Kidney (tissue), 14 donors: ENCODE measurements around the gene GSG1L. TPM values are rescaled to one million over a fixed set of nuclear protein-coding genes. Genes with fewer than 3 reads are reported as not detected.

ENCODE experiments used
- DNase-seq, 5 donors: peaks; one replicate each; pipeline ENCODE4 v3.0.0-alpha.2; 2013 to 2020
- FAIRE-seq: peaks from 2 replicates; lab custom pipeline; 2012; peaks lifted over from hg19 to GRCh38; lab: Jason Lieb, UNC
- H3K27ac ChIP-seq, 2 donors: one replicate each; pipeline ENCODE4 v1.7.0; 2013; ENCODE audit warnings: low read depth in 2 of 2, low read length in 2 of 2, inconsistent platforms in 1 of 2
- H3K27me3 ChIP-seq: one replicate; pipeline ENCODE4 v1.7.1; 2013; ENCODE audit warnings: low read length, inconsistent platforms; ENCODE audit not compliant: control insufficient read depth, insufficient read depth
- H3K36me3 ChIP-seq, 3 donors: one replicate each; pipeline versions ENCODE4 v1.7.0 to v1.7.1; 2013; ENCODE audit warnings: low read length in 3 of 3, control low read depth in 1 of 3, inconsistent platforms in 1 of 3; ENCODE audit not compliant: insufficient read depth in 3 of 3, control insufficient read depth in 2 of 3
- H3K4me1 ChIP-seq, 3 donors: one replicate each; pipeline versions ENCODE4 v1.7.0 to v1.7.1; 2013; ENCODE audit warnings: low read length in 3 of 3, inconsistent platforms in 1 of 3, low read depth in 1 of 3; ENCODE audit not compliant: control insufficient read depth in 2 of 3, insufficient read depth in 2 of 3
- H3K4me3 ChIP-seq, 3 donors: one replicate each; pipeline versions ENCODE4 v1.7.0 to v1.8.1; 2013; ENCODE audit warnings: low read length in 3 of 3, control low read depth in 1 of 3, inconsistent platforms in 1 of 3
- H3K9ac ChIP-seq, 3 donors: one replicate each; pipeline versions ENCODE4 v1.7.0 to v1.7.1; 2013; ENCODE audit warnings: low read length in 3 of 3, control low read depth in 1 of 3, inconsistent platforms in 1 of 3
- H3K9me3 ChIP-seq, 3 donors: one replicate each; pipeline versions ENCODE4 v1.7.0 to v1.7.1; 2013; ENCODE audit warnings: low read length in 3 of 3, control low read depth in 1 of 3, inconsistent platforms in 1 of 3; ENCODE audit not compliant: control insufficient read depth in 2 of 3, insufficient read depth in 1 of 3
- CTCF ChIP-seq: IDR thresholded peaks from 3 replicates; pipeline ENCODE4 v1.5.1; 2012; ENCODE audit warnings: mild to moderate bottlenecking, moderate library complexity, borderline replicate concordance; ENCODE audit not compliant: insufficient read depth; ENCODE audit errors: extremely low read depth
- intact Hi-C: fragments of 100-400 bp; cut with DNase I; formaldehyde crosslinking; loops from one replicate; pipeline ENCODE4 v1.11.1; 2022
- polyA plus RNA-seq: library from polyadenylated mRNA; stranded (reverse); fragments of 350-450 nt; fragmentation: Illumina TruSeq; extraction: RNeasy Lipid Tissue Mini Kit (QIAGEN cat#74804); gene quantifications from one replicate; pipeline ENCODE4 v1.2.3, GENCODE V29; 2014; ENCODE audit warnings: low read depth, low replicate concordance; ENCODE audit not compliant: insufficient read depth
- total RNA-seq: library from RNA; stranded (reverse); fragmentation: NEBNext Ultra II Directional; extraction: Animal tissue kit (Norgen Biotek cat#: 25700); gene quantifications from one replicate; pipeline ENCODE4 v1.2.1, GENCODE V29; 2021
- donor health status: control.
- donor health status: control.
- donor health status: control.
- donor health status: control.
- donor health status: control.
- donor health status: DM: yes; HTN: yes; CAD: no.
- donor health status: Normal renal cell carcinoma (clear cell type).

GSG1L gene
- total and polyA plus RNA-seq, 2 donors from 2014 or later: not detected

- no peak overlapping the region for H3K9ac ChIP-seq
- no peaks in the 10 kb centered on the region for H3K27me3 ChIP-seq
- H3K36me3 ChIP-seq: no peaks in the 10 kb centered on the region
- FAIRE-seq (no peak), DNase-seq (no peak)
- no peak for TF ChIP-seq CTCF
- intact Hi-C loops: no loop called here
- no peaks in the 10 kb centered on the region for H3K4me1 ChIP-seq
- no peaks in the 10 kb centered on the region for H3K9me3 ChIP-seq
- no peak overlapping the region for H3K27ac ChIP-seq
- no peak overlapping the region for H3K4me3 ChIP-seq
Measured at GRCh38 chr16:27820646-27821345, 242.7 kb downstream of the GSG1L start.

- Histone ChIP-seq H3K27ac (no peak overlapping the region), H3K4me1 (no peaks in the 10 kb centered on the region), H3K4me3 (no peak overlapping the region), H3K27me3 (no peaks in the 10 kb centered on the region), H3K36me3 (no peaks in the 10 kb centered on the region), H3K9ac (no peak overlapping the region), H3K9me3 (no peaks in the 10 kb centered on the region)
- intact Hi-C loops: no loop called here
- no peak for DNase-seq
- no peak for FAIRE-seq
- no peak for TF ChIP-seq CTCF
Measured at GRCh38 chr16:27819881-27820610, 243.5 kb downstream of the GSG1L start.

DNA sequence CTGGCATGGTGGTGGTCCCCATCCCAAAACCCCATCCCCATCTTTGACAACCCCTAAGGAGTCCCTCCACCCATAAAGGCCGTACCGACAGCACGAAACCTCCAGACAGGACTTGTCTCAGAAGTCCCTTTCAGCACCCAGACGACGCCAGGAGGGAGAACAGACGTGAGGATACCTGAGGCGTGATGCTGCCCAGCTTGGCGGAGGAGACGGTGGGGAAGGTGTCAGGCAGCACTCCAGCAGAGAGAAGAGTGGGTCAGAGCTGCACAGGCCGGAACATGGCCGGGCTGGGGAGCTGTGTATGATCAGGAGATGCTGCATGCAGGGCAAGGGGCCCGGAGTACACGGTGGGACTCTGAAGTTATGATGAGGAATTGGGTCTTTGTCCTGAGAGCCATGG is 244.2 kb downstream of the GSG1L start:
- no peak for FAIRE-seq
- intact Hi-C loops: no loop called here
- no peak for DNase-seq
- TF ChIP-seq CTCF: no peak
- Histone ChIP-seq H3K27ac (no peak overlapping the region), H3K27me3 (no peaks in the 10 kb centered on the region), H3K36me3 (no peaks in the 10 kb centered on the region), H3K9ac (no peak overlapping the region), H3K4me1 (no peaks in the 10 kb centered on the region), H3K9me3 (no peaks in the 10 kb centered on the region), H3K4me3 (no peak overlapping the region)
